GM19043 (cell line): ENCODE results near the gene TEX36.
"Not testable (repeated sequence)": the region's sequence is repeated elsewhere in the genome, so short reads cannot be mapped to it uniquely, and the experiment has no call there.

Experiments used
- ATAC-seq: cut with Tn5 transposase; IDR thresholded peaks from one replicate; pipeline ENCODE4 v1.9.1; 2021; ENCODE audit warnings: low read depth; ENCODE audit not compliant: unreplicated experiment

Gene TEX36

DNA sequence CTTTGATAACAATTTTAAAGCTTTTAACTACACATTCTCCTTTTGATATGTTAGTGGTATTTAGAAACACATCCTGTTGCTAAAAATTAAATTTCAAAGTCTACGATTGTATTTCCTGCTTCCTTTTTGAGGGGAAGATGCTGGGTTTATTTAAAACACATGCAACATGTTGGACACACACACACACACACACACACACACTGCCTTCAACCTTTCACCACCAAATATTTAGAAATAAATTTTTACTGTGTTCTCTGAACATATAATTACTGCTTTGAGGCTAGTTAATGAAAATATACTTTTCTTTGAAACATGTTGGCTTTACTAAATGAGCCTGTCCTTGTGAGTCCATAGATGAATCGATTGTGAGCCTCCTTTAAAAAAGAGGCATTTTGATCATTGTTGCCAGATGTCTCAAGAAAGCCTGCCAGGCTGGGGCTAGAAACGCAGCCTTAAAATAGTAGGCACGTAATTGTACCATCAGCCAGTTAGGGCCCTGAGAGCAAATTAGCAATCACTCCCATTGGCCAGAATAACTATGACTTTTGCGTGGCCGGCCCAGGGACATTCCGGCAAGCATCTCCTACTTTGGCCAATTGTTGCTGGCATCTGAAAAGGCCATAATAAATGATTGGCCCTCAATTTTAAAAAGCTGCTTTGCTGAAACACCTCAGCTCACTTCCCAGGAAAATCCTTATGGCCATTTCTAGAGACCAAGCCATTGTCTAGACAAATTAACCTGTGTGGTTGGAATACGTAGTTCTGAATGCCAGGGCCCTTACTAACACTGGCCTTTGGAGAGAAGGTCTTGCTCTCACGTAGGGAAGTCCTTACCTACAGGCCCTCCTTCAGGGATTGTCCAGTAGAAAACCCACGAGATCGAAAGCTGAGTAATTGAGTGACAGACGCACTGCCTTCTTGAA lies 9.9 kb upstream of the TEX36 start:
- ATAC-seq: no peak

DNA sequence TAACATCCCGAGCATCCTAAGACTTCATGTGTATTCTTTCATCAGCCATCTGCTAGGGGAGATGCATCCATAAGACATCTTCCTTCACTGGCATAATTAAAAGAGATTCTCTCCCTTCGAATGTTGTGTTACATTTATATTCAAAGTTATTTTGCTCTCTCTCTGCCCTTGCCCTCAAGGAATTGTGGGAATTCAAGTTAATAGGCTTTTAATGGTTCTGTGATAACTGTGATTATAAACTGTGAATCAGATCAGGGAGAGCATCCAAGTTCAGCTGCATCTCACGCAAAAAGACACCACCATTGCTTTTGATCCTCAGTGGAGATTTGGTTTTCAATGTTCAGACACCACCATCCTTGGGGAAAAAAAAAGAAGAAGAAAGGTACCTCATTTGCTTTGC lies 9.2 kb upstream of the TEX36 start:
- no peak for ATAC-seq

DNA sequence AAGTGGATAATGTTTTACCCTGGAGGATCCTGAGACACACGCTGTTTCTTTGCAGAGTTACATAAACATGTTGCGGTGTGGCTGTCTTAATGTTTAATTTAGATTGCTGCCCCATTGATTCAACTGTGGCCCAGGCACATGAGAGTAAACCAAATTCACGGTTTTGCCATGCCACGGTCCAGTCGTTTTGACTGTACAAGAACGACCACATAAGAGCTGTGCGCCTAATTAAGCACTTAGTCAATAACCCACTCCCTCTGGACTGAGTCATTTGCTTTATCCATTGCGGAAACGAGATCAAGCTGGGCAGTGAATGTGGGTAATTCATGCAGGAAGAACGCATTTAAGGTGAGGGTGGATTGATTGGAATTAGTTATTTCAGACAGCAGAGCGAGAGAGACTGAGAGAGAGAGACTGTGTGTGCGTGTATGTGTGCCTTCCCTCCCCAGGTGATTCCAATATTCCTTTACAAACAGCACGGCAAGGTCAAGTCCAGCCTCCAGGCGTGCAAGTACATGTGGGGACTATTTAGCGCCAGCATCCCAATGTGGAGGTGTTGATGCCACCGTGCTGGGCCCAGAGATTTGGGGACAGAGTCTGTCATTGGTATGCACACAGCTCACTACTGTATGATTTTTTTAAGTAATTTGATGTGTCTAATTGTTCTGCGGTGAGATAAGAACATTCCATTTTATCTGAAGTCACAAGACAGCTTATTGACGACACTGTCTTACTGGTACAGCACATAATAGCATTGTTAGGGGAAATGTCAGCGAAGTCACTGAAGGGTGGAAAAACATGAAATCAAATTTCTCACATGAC lies 8.4 kb upstream of the TEX36 start:
- ATAC-seq: no peak

DNA sequence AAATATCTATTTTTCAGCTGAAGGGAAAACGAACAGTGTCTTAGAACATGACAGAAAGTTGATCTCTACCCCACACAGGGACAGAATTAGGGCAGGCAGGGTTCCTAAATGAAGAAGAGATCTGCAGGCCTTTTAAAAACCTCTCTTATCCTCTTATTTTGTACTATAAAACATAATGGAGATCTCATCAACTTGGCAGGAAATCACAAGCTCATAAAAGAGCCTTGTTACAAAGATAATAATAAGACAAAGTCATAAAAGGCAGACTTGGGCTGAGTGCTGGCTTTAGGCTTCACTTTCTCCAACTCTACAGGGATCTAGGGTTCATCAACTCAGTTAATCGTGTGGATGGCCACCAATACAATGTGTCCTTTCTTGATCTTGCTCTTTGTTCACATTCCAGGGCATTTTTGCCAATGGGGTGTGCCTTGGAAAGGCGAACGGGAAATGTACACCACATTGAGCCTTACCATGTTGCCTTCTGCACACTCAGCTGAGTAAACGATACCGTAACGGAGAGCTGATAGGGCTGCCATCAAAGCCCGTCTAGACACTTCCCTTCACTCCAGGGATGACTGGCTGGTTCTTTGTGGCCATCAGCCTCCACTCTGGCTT lies 7.1 kb upstream of the TEX36 start:
- ATAC-seq: no peak

DNA sequence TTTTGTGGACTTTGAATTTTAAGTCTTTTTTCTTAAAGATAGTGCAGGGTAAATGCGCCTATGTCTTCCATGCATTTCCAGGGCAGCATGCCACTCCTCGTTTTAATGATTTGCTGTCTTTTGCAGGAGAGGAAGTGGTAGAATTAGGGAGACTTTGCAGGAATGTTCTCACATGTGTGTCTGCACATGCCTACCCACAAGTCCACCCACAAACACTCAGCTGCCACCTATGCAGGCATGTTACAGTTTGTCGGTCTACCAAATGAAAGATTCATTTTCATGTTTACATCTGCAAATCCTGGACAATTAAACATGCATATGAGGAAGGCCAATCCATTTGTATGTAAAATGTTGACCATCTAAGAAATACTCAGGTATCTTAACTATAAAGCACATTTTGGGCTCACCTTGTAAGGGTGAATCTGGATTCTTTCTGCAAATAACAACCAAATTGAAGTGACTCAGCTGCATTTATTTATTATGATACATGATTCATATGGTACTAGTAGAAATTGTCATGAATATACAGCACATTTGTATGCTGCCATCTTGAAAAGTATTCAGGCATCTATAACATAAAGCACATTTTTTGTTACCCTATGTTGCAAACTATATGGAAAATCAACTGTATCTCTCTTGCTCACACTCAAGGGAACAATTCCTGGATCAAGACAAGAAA lies 4.7 kb upstream of the TEX36 start:
- ATAC-seq: no peak

DNA sequence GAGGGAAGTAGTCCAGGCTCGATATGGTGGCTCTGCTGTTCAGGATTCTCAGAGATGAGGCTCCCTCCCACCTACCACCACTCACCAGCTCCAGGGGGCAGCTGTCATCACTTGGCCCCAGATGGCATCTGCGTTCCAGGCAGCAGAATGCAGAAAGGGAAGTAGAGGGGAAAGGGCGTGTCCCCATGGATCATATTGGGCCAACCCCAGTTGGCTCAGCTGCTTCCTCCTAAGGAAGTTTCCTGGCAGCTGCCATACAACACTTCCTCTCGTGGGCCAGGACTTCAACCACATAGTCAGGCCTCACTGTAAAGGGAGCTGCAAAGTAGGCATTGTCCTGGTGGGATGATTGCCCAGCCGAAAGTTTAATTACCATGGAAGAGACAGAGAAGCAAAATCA lies 1.6 kb upstream of the TEX36 start:
- no peak for ATAC-seq

DNA sequence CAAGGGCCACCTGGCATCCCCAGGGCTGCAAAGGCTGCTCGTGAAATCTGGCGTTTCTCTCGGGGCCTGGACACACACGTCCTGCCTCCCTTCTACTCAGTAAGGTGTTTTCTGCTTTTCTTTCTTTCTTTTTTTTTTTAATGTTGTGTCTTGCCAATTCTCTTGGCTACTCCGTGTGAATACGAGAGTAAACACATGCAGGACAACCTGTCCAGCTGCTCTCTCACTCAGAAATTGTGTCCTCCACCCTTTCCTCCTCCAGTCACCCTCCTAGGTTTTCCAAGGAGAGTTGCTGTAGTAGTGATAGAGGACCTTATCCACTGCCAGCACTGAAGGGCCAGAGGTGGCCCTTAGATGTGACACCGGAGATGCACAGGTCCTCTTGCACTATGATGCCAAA lies 858 bp upstream of the TEX36 start:
- ATAC-seq: no peak

DNA sequence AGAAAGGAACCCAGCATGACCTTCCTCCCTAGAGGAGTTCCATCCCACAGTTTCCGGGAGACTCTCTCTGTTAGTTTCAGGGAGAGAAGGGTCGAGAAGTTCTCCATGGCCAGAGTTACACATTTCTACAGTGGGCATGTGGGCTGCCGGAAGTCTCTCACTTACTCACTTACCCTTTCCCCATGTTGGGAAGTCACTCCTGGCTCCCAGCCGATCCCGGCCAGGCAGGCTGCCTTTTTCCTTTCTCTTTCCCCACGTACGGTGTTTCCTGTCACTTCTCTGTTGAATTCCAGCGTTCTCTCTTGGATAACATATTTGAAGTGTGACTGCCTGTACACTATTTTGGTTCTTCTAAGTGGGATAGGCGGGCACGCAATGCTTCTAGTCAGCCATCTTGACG lies 3.5 kb downstream of the TEX36 start:
- ATAC-seq: no peak

DNA sequence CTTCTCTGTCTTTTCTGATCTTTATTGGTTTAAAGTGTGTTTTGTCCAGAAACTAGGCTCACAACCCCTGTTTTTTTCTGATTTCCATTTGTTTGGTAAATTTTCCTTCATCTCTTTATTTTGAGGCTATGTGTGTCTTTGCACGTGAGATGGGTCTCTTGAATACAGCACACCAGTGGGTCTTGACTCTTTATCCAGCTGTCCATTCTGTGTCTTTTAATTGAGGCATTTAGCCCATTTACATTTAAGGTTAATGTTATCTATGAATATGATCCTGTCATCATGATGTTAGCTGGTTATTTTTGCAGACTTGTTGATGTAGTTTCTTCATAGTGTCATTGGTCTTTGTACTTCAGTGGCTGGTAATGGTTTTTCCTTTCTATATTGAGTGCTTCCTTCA lies 10.1 kb downstream of the TEX36 start:
- no peak for ATAC-seq

DNA sequence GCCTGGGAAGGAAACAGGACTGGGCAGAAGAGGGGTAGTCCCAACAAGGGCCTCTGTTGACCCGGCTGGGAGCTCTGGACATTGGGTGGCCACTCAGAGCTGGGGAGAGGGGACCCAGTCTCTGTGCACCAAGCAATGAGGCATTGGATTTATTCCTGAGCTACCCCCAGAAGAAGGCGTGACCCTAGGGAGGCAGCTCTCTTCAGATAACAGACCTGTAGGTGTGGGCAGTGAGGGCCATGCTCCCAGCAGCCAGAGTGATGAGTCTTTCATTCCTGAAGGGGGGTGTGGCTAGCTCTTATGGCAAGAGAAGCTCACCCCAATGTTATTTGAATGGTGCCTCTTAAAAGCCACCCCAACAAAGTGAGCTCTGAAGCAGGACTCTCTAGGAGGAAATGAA lies 20.4 kb downstream of the TEX36 start:
- no peak for ATAC-seq

DNA sequence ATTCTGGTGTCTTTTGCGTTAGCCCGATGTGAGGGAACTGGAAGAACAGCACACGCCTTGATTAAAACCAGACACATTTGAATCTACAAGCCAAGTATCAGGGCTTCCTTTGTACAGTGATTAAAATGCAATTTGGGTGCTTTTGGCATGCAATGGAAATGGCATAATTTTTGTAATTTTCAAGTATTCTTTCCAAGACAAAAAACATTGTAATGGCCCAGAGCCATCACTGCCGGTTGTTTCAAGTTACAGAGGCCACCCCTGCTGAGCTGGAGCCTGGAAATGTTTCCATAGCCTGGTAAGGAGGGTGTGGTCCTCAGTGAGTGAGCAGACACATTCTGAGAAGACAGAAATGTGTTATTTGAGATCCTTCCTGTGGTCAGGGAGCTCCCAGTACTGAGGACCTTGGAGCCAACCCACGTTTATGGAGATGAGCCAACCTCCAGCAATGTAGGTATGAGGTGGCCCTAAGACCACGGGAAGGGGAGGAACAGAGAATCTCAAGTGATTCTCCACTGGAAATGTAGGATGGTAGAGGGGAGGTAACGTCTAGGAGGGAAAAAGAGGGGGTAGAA lies 20.9 kb downstream of the TEX36 start:
- no peak for ATAC-seq

DNA sequence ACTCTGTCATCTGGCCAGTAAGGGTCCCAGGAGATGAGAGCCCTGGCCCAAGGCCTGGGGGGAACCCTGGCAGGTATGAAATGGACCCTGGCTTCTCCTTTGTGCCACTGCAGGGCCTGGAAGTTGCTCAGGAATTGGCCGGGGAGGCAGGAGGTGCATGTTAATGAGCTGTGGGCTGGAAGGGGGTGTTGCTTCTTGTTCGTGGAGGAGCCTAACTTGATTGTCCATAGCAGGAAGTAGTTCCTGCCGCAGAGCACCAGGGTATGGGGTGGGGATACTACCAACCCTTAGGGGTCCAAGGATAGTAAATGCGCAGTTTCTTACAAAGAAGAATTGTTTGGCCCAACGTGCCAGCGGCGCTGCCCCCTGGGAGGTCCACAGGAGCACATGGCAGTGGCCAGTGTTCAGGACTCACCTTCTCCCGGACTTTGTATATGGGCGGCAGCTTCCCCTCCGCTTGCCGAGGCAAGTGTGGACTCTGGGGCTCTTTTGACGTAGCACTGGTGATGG lies 21.5 kb downstream of the TEX36 start:
- ATAC-seq: no peak

DNA sequence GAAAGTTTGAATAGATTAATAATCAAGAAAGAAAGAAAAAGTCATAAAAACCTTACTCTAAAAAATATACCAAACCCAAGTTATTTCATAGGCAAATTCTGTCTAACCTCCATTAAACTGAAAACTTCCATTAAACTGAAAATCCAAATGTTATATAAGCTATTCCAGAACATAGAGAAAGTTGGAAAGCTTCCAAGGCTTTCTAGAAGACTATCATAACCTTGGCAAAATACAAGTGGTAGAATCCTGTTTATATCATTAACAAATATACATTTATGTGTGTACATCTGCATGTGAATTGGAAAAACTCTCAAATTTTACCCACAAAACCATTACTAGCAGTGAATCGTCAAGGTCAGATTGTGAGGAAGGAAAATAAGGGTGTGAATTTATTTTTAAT lies 23.9 kb downstream of the TEX36 start:
- ATAC-seq: no peak

DNA sequence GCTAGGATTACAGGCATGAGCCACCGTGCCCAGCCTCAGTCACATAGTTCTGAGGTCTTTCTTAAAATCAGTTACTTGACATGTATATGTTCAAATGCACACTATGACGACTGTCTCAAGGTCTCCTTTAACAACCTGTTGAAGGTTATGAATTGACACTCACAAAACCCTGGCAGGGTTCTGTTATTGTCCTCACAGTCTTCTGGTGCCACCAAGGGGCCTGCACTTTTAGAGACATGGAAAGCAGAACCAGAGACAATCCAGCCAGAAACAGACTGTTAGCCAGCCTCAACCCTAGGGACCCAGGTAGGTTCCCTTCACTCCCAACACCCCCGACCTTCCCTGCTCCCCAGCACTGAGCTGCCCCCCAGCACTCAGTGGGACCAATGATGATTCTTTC lies 26.4 kb downstream of the TEX36 start:
- ATAC-seq: no peak

DNA sequence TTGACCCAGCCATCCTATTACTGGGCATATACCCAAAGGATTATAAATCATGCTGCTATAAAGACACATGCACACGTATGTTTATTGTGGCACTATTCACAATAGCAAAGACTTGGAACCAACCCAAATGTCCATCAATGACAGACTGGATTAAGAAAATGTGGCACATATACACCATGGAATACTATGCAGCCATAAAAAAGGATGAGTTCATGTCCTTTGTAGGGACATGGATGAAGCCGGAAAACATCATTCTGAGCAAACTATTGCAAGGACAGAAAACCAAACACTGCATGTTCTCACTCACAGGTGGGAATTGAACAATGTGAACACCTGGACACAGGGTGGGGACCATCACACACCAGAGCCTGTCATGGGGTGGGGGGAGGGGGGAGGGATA lies 29.9 kb downstream of the TEX36 start:
- ATAC-seq: not testable (repeated sequence)

DNA sequence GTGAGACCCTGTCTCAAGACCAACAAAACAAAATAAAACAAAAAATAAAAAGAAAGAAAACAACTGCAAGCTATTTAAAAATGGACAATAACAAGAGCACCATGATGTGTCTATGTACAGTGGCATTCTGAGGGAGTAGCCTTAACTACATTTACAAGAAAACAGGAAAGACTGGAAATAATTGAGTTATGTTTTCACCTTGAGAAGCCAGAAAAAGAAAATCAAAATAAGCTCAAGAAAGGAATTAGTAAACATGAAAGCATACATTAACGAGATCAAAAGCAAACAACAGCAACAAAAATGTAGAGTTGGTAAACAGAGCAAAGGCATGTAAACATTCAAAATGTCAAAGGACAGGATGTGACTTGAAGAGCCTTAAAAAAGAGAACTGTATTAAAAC lies 36.7 kb downstream of the TEX36 start:
- no peak for ATAC-seq

DNA sequence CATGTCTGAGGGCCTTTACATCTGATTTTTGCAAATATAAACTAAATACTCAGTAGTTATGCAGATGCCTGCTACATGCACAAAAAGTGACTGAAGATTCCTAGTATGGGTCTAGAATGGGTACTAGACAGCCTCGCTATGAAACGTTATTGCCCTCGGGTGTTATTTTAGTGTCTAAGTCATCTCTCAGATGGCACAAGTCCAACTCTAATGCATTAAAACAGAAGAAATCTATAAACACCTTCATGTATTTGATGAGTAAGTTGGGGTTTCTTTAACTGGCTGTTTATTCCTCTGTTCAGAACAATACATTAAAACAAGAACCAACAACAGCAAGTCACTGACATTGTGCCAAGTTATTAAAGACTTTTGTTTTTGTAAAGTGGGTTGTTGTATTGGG lies 41.6 kb downstream of the TEX36 start:
- no peak for ATAC-seq

DNA sequence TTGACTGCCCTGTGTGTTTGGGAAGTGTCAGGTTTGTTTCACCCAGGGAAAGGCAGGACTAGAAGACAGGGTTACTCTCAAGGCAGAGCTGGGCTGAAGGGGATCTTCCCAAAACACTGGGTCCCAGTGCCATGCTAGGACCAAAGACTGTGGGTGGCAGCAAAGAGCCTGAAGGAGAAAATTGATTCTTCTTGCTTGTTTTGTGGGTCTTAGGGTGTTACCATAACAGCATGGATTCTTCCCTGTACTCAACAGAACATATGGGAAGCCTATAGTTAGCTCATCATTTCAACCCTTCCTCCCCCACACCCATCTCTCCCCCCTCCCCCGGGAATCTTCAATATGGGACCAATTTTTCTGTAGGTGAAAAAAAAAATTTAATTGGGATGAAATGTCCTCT lies 42.3 kb downstream of the TEX36 start:
- ATAC-seq: no peak

DNA sequence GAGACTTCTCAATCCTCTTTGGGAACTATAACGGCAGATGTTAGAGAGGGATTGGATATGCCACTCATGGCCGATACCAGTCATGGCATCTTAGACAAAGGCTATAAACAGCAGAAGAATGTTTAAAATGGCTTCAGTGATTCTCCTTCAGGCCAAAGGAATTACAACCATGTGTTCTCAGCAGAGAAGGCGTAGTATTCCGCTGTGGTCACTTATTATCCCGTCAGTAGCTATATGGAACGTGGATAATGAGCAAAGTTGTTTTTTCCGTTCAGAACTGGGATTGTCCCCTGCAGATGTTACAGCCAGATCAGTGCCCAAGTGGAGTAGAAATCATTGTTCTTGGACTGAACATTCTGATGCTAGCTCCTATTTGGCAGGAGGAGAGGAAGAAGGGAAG lies 43.1 kb downstream of the TEX36 start:
- ATAC-seq: no peak

DNA sequence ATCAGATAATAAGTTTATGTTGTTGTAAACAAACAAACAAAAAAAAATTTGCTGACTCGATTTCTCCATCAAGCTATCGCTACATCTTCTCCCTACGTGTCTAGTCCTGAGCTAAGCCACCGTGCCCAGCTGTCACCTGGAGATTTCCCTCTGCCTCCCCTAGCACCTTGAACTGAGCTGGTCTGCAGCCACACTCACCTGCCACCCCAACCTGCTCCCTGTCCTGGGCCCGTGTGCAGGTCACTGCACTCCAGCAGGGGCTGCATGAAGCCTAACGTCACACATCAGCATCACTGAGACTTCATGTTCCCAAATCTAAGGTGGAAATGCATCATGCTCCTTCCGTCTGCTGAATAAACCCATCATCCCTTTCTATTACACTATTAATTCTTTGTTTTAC lies 44.4 kb downstream of the TEX36 start:
- no peak for ATAC-seq
